22Rv1 (cell line): ENCODE results near the gene KRTAP12-1.

ENCODE experiments used
- CTCF ChIP-seq: fragments of 450-650 bp; IDR thresholded peaks from 2 replicates; pipeline ENCODE4 v1.5.1; 2017; ENCODE audit warnings: mild to moderate bottlenecking
- ZFX ChIP-seq: fragments of 450-650 bp; IDR thresholded peaks from 2 replicates; pipeline ENCODE4 v1.6.1; 2017; ENCODE audit warnings: antibody characterized with exemption, borderline replicate concordance

GRCh38 chr21:44681861-44682579, at the start of gene KRTAP12-1:
- no peak for TF ChIP-seq CTCF
- TF ChIP-seq ZFX = no peak
